HCT116 (cell line): ENCODE data around the gene RPTOR. TPM values are rescaled to one million over a fixed set of nuclear protein-coding genes. Genes with fewer than 3 reads are reported as not detected.

Source experiments
- ATAC-seq: fragments of 200-7000 bp; cut with Tn5 transposase; 2 replicates; pipeline ENCODE4 v1.9.1; 2020; ENCODE audit warnings: mild to moderate bottlenecking, moderate library complexity
- BruUV-seq: library from RNA; stranded (reverse); fragments of 400-500 nt; replicated peaks from 2 replicates; lab custom pipeline; 2021; lab: Mats Ljungman, UMichigan
- CTCF ChIA-PET: fragments of 300-600 bp; sonication (Branson Sonifier 250); formaldehyde crosslinking; loops from one replicate; lab custom pipeline; 2021; ENCODE audit warnings: antibody characterized with exemption; lab: Charles Lee
- POLR2A ChIA-PET: fragments of 300-600, 350-600 bp; sonication (Branson Sonifier 250); formaldehyde crosslinking; loops from one replicate; lab custom pipeline; 2021; ENCODE audit warnings: antibody characterized with exemption; lab: Charles Lee
- RAD21 ChIA-PET, 2 experiments: fragments of 300-600 bp; sonication (Branson Sonifier 250); formaldehyde crosslinking; loops; one replicate each; lab custom pipeline; 2023; ENCODE audit warnings: low total read pairs in 2 of 2; ENCODE audit not compliant: uncharacterized antibody in 2 of 2, unreplicated experiment in 2 of 2, low non-redundant PET in 1 of 2; lab: Charles Lee
- DNase-seq: peaks from one replicate; pipeline ENCODE4 v3.0.0-alpha.2; 2010; ENCODE audit warnings: low read depth, low spot score
- H2AFZ ChIP-seq: fragments of 200-600 bp; shearing (Covaris generic), sonication (generic); 2 replicates; pipeline ENCODE4 v1.6.1; 2017; ENCODE audit warnings: low read depth, mixed run types, mixed read lengths, antibody characterized with exemption, low read length; ENCODE audit not compliant: poor library complexity, severe bottlenecking
- H3K27ac ChIP-seq: 2 replicates; pipeline ENCODE4 v1.5.1; 2012; ENCODE audit warnings: low read depth, low read length
- H3K27me3 ChIP-seq: fragments of 200-600 bp; sonication (generic); 2 replicates; pipeline ENCODE4 v1.6.1; 2016; ENCODE audit warnings: mixed run types, low read length, mixed read lengths; ENCODE audit not compliant: insufficient read depth
- H3K36me3 ChIP-seq, 2 experiments: fragments of 200-500 bp in 1 of 2; fragments of 200-600 bp in 1 of 2; sonication (Bioruptor generic) in 1 of 2; sonication (generic) in 1 of 2; 2 replicates each; pipeline versions ENCODE4 v1.5.1 to v1.6.1; 2014 to 2016; ENCODE audit warnings: low read length in 2 of 2, inconsistent platforms in 1 of 2, mixed read lengths in 1 of 2, mixed run types in 1 of 2; ENCODE audit not compliant: insufficient read depth in 2 of 2, control insufficient read depth in 1 of 2
- H3K4me1 ChIP-seq, 2 experiments: fragments of 200-600 bp in 1 of 2; sonication (generic) in 1 of 2; 2 replicates each; pipeline versions ENCODE4 v1.5.1 to v1.6.1; 2012 to 2017; ENCODE audit warnings: low read length in 2 of 2, inconsistent platforms in 1 of 2, mild to moderate bottlenecking in 1 of 2, mixed read lengths in 1 of 2, mixed run types in 1 of 2, moderate library complexity in 1 of 2; ENCODE audit not compliant: insufficient read depth in 2 of 2, control insufficient read depth in 1 of 2
- H3K4me2 ChIP-seq: fragments of 200-600 bp; sonication (generic); 2 replicates; pipeline ENCODE4 v1.6.1; 2017; ENCODE audit warnings: mixed run types, low read length, mixed read lengths
- H3K4me3 ChIP-seq, 2 experiments: fragments of 200-600 bp in 1 of 2; sonication (generic) in 1 of 2; replicated peaks in 1 of 2; 2 replicates each; pipeline ENCODE4 v1.5.1; 2011 to 2016; ENCODE audit warnings: low read length in 2 of 2, control low read depth in 1 of 2, low read depth in 1 of 2, mild to moderate bottlenecking in 1 of 2, mixed read lengths in 1 of 2, mixed run types in 1 of 2
- H3K79me2 ChIP-seq: fragments of 200-600 bp; sonication (generic); 2 replicates; pipeline ENCODE4 v1.6.1; 2017; ENCODE audit warnings: mild to moderate bottlenecking, mixed run types, low read length, moderate library complexity, mixed read lengths; ENCODE audit not compliant: insufficient read depth
- H3K9ac ChIP-seq: fragments of 200-600 bp; sonication (generic); 2 replicates; pipeline ENCODE4 v1.6.1; 2016; ENCODE audit warnings: low read length, mixed read lengths
- H3K9me2 ChIP-seq: fragments of 200-600 bp; sonication (generic), shearing (Covaris generic); 2 replicates; pipeline ENCODE4 v1.6.1; 2017; ENCODE audit warnings: mixed run types, mild to moderate bottlenecking, moderate library complexity; ENCODE audit not compliant: insufficient read depth
- H3K9me3 ChIP-seq, 2 experiments: fragments of 200-500 bp in 1 of 2; fragments of 200-600 bp in 1 of 2; sonication (Bioruptor generic) in 1 of 2; sonication (generic) in 1 of 2; 2 replicates each; pipeline ENCODE4 v1.6.1; 2014 to 2017; ENCODE audit warnings: low read length in 2 of 2, mixed read lengths in 2 of 2, inconsistent platforms in 1 of 2, low read depth in 1 of 2, mild to moderate bottlenecking in 1 of 2, mixed run types in 1 of 2, moderate library complexity in 1 of 2; ENCODE audit not compliant: control insufficient read depth in 1 of 2, insufficient read depth in 1 of 2
- H4K20me1 ChIP-seq: fragments of 200-600 bp; sonication (generic), shearing (Covaris generic); 2 replicates; pipeline ENCODE4 v1.6.1; 2017; ENCODE audit warnings: mixed run types, mild to moderate bottlenecking, moderate library complexity; ENCODE audit not compliant: insufficient read depth
- CEBPB ChIP-seq: IDR thresholded peaks from 2 replicates; pipeline ENCODE4 v1.6.1; 2012; ENCODE audit warnings: low read depth
- ELF1 ChIP-seq: IDR thresholded peaks from 2 replicates; pipeline ENCODE4 v1.6.1; 2012; ENCODE audit warnings: low read depth, borderline replicate concordance
- EZH2phosphoT487 ChIP-seq: fragments of 200-600 bp; IDR thresholded peaks from 2 replicates; pipeline ENCODE4 v1.6.1; 2018; ENCODE audit warnings: antibody characterized with exemption, borderline replicate concordance
- FOSL1 ChIP-seq: IDR thresholded peaks from 2 replicates; pipeline ENCODE4 v1.6.1; 2012; ENCODE audit warnings: low read depth
- POLR2AphosphoS5 ChIP-seq: IDR thresholded peaks from 2 replicates; pipeline ENCODE4 v1.6.1; 2011; ENCODE audit warnings: mild to moderate bottlenecking, low read depth, low read length, moderate library complexity
- SIN3A ChIP-seq: IDR thresholded peaks from 2 replicates; pipeline ENCODE4 v1.6.1; 2012; ENCODE audit warnings: low read depth
- TCF7L2 ChIP-seq: IDR thresholded peaks from 2 replicates; pipeline ENCODE4 v1.7.0; 2011; ENCODE audit warnings: borderline replicate concordance, inconsistent platforms; ENCODE audit not compliant: insufficient read depth, insufficient read length; ENCODE audit errors: extremely low read depth
- YY1 ChIP-seq: IDR thresholded peaks from 2 replicates; pipeline ENCODE4 v1.6.1; 2011; ENCODE audit warnings: low read length, low read depth, moderate library complexity, mild to moderate bottlenecking; ENCODE audit not compliant: insufficient replicate concordance; ENCODE audit errors: extremely low read depth
- intact Hi-C: fragments of 100-400 bp; cut with micrococcal nuclease; formaldehyde crosslinking; loops from 2 replicates; pipeline ENCODE4 v1.10.0; 2022
- total RNA-seq: library from RNA; stranded (reverse); gene quantifications from one replicate; pipeline ENCODE4 v1.2.1, GENCODE V29; 2021; ENCODE audit not compliant: unreplicated experiment
- TF ChIP-seq, protein P1 (sequence below): IDR thresholded peaks from 2 replicates; pipeline ENCODE4 v1.6.1; 2011; ENCODE audit warnings: mild to moderate bottlenecking, low read length, moderate library complexity; ENCODE audit not compliant: insufficient replicate concordance; ENCODE audit errors: extremely low read depth
- TF ChIP-seq, protein P2 (sequence below): IDR thresholded peaks from 2 replicates; pipeline ENCODE4 v1.6.1; 2012; ENCODE audit warnings: low read depth
- TF ChIP-seq, protein P3 (sequence below): IDR thresholded peaks from 2 replicates; pipeline ENCODE4 v1.6.1; 2012

Gene RPTOR
- total RNA-seq, 1 experiment from 2014 or later, result 69.5 TPM

DNA sequence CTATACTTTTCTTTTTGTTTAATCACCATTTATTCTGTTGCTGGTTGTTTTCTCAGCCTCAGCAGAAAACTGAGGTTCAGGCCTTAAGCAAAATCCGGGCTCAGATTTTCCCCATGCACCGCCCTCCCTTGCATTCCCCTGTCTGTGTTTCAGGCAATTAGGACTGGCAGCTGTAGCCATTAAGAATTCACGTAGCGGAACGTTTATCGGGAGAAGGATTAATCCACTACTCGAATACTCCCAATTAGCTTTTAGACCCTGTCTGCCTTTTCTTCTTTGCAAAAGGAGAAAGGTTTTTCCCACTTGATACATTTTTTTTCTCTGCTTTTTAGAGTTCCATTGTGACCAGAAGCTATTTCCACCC is 173.1 kb downstream of the RPTOR start:
- H2AFZ ChIP-seq, result no peak overlapping the region
- H3K9me3 ChIP-seq, result no peaks in the 10 kb centered on the region
- H4K20me1 ChIP-seq, result peaks cover 3% of the 10 kb centered on the region; the same call in 1 of the 2 replicates
- DNase-seq (no peak), ATAC-seq (no peak)
- intact Hi-C loops, result no loop called here
- ChIA-PET POLR2A (no interaction called here), RAD21 (no interaction called here)
- H3K27me3 ChIP-seq, result no peaks in the 10 kb centered on the region
- H3K4me1 ChIP-seq, result peaks cover 0 to 5% of the 10 kb centered on the region in 2 experiments; a peak in 1 of 4 replicates
- H3K36me3 ChIP-seq, result no peaks in the 10 kb centered on the region
- no peak overlapping the region for H3K27ac ChIP-seq
- H3K4me2 ChIP-seq, result no peak overlapping the region
- H3K4me3 ChIP-seq, result no peak overlapping the region
- TF ChIP-seq POLR2AphosphoS5 (no peak), FOSL1 (no peak)
- TF ChIP-seq, all 23 proteins: peak for 0
- Histone ChIP-seq H3K79me2 (peaks cover 65% of the 10 kb centered on the region), H3K9me2 (no peaks in the 10 kb centered on the region), H3K9ac (no peak overlapping the region)
- CTCF ChIA-PET, result no interaction called here
- no TSS peak for BruUV-seq

DNA sequence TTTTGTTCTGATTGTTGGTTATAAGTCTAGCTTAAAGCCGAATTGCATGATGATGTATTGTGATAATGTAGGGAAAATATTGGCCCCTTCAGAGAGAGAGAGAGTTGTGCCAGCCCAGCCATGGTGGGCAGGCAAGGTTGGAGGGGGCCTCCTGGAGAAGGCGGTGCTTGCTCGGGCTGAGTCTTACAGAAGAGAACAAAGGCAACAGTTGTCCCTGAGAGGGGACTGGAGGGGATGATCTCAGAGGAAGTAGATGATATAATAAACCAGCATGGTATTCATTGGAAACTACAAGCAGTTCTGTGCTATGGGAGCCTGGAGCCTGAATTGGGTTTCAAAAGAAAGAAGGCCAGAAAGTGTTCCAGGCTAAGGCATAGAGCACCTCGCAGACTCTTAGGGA is 173.8 kb downstream of the RPTOR start:
- ChIA-PET CTCF (no interaction called here), POLR2A (no interaction called here), RAD21 (no interaction called here)
- peaks cover 69% of the 10 kb centered on the region for H3K79me2 ChIP-seq
- H2AFZ ChIP-seq, result no peak overlapping the region
- H3K9me3 ChIP-seq, result no peaks in the 10 kb centered on the region
- ATAC-seq (no peak), DNase-seq (no peak)
- H3K9me2 ChIP-seq, result no peaks in the 10 kb centered on the region
- no peaks in the 10 kb centered on the region for H3K36me3 ChIP-seq
- intact Hi-C loops, result no loop called here
- no peak overlapping the region for H3K4me2 ChIP-seq
- TF ChIP-seq CEBPB (no peak), POLR2AphosphoS5 (no peak), FOSL1 (no peak), ELF1 (no peak), EZH2phosphoT487 (no peak), SIN3A (no peak), YY1 (no peak), TCF7L2 (no peak)
- TF ChIP-seq, protein P1, sequence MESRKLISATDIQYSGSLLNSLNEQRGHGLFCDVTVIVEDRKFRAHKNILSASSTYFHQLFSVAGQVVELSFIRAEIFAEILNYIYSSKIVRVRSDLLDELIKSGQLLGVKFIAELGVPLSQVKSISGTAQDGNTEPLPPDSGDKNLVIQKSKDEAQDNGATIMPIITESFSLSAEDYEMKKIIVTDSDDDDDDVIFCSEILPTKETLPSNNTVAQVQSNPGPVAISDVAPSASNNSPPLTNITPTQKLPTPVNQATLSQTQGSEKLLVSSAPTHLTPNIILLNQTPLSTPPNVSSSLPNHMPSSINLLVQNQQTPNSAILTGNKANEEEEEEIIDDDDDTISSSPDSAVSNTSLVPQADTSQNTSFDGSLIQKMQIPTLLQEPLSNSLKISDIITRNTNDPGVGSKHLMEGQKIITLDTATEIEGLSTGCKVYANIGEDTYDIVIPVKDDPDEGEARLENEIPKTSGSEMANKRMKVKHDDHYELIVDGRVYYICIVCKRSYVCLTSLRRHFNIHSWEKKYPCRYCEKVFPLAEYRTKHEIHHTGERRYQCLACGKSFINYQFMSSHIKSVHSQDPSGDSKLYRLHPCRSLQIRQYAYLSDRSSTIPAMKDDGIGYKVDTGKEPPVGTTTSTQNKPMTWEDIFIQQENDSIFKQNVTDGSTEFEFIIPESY, result no peak
- TF ChIP-seq, protein P2, sequence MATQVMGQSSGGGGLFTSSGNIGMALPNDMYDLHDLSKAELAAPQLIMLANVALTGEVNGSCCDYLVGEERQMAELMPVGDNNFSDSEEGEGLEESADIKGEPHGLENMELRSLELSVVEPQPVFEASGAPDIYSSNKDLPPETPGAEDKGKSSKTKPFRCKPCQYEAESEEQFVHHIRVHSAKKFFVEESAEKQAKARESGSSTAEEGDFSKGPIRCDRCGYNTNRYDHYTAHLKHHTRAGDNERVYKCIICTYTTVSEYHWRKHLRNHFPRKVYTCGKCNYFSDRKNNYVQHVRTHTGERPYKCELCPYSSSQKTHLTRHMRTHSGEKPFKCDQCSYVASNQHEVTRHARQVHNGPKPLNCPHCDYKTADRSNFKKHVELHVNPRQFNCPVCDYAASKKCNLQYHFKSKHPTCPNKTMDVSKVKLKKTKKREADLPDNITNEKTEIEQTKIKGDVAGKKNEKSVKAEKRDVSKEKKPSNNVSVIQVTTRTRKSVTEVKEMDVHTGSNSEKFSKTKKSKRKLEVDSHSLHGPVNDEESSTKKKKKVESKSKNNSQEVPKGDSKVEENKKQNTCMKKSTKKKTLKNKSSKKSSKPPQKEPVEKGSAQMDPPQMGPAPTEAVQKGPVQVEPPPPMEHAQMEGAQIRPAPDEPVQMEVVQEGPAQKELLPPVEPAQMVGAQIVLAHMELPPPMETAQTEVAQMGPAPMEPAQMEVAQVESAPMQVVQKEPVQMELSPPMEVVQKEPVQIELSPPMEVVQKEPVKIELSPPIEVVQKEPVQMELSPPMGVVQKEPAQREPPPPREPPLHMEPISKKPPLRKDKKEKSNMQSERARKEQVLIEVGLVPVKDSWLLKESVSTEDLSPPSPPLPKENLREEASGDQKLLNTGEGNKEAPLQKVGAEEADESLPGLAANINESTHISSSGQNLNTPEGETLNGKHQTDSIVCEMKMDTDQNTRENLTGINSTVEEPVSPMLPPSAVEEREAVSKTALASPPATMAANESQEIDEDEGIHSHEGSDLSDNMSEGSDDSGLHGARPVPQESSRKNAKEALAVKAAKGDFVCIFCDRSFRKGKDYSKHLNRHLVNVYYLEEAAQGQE, result no peak
- TF ChIP-seq, protein P3, sequence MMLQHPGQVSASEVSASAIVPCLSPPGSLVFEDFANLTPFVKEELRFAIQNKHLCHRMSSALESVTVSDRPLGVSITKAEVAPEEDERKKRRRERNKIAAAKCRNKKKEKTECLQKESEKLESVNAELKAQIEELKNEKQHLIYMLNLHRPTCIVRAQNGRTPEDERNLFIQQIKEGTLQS, result no peak
- H3K9ac ChIP-seq, result no peak overlapping the region
- H3K27ac ChIP-seq, result no peak overlapping the region
- no TSS peak for BruUV-seq
- no peaks in the 10 kb centered on the region for H3K27me3 ChIP-seq
- H3K4me1 ChIP-seq, result peaks cover 0 to 6% of the 10 kb centered on the region in 2 experiments; a peak in 1 of 4 replicates
- peaks cover 3% of the 10 kb centered on the region; the same call in 1 of the 2 replicates for H4K20me1 ChIP-seq
- no peak overlapping the region for H3K4me3 ChIP-seq
